NCI-H460 (cell line): ENCODE results near the gene MINAR1. TPM values are rescaled to one million over a fixed set of nuclear protein-coding genes. Genes with fewer than 3 reads are reported as not detected.

Experiments used
- DNase-seq: peaks from one replicate; pipeline ENCODE4 v3.0.0-alpha.2; 2016; ENCODE audit warnings: low read depth; ENCODE audit errors: extremely low read depth
- total RNA-seq: library from RNA; depleted of rRNA; stranded (reverse); fragments of >200 nt; shearing (Covaris generic); gene quantifications from 2 replicates; pipeline ENCODE4 v1.2.3, GENCODE V29; 2014

Gene MINAR1
- total RNA-seq, 1 experiment from 2014 or later = 0.84 TPM

GRCh38 chr15:79432345-79433275, 474 bp downstream of the MINAR1 start:
- no peak for DNase-seq

- no peak for DNase-seq
These were observed 1.3 kb downstream of the MINAR1 start for GRCh38 chr15:79433276-79433990.

- DNase-seq = no peak
These were observed 2.2 kb downstream of the MINAR1 start for GRCh38 chr15:79434361-79434760.

GRCh38 chr15:79436037-79436780, 4.1 kb downstream of the MINAR1 start:
- DNase-seq = no peak

GRCh38 chr15:79437275-79438000, 5.3 kb downstream of the MINAR1 start:
- no peak for DNase-seq

DNA sequence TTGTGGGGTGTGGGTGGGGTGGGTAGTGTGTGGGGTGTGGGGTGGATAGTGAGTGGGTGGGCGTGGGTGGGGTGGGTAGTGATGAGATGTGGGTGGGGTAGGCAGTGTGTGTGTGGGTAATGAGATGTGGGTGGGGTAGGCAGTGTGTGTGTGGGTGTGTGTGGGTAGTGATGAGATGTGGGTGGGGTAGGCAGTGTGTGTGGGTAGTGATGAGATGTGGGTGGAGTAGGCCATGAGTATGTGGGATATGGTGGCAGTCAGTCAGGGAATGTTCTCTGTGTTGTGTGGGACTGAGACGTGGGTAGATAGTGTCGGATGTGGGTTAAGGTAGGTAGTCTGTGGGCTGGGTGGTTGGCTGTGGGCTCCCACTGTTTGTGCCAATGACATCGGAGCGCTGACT, 7.1 kb downstream of the MINAR1 start:
- DNase-seq = no peak

DNA sequence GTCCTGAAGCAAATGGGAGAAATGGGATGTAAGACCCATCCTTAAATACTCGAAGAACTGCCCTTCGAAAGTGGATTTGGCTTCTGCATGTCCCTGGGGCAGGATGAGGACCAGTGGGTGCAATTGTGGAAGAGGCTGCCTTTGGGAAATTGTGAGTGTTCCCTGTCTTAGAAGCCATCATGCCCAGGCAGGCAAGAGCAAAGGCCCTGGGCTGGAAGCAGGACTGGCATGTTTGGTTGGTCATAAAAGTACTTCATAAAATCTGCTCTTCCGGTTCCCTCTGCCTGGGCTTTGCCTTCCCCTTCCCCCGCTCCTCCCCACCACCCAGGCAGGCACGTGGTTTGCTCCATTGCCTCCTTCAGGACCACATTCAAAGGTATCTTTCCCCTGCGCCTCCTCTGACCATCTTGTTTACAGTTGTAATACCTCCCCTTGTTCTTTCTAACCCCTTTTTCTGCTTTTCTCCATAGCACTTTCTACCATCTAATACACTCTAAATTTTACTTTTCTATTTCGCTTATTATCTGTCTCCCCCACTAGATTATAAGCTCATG, 8.3 kb downstream of the MINAR1 start:
- DNase-seq = no peak

GRCh38 chr15:79442911-79443310, 10.8 kb downstream of the MINAR1 start:
- DNase-seq = no peak

DNA sequence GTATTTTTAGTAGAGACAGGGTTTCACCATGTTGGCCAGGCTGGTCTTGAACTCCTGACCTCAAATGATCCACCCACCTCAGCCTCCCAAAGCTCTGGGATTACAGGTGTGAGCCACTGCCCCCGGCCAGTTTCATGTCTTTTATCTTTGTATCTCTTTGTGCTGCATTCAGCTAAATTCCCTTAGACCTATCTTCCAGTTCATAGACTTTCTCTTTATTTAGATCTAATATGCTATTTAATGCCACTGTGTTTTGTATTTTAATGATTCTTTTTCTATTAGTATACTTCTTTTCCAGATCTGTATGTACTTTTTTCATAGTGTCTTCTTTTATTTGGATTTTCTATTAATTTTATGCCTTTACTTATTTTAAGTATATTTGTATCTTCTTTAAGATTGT, 14.9 kb downstream of the MINAR1 start:
- DNase-seq = no peak

GRCh38 chr15:79450648-79451047, 18.5 kb downstream of the MINAR1 start:
- no peak for DNase-seq

GRCh38 chr15:79451361-79451999, 19.3 kb downstream of the MINAR1 start:
- DNase-seq = no peak

DNA sequence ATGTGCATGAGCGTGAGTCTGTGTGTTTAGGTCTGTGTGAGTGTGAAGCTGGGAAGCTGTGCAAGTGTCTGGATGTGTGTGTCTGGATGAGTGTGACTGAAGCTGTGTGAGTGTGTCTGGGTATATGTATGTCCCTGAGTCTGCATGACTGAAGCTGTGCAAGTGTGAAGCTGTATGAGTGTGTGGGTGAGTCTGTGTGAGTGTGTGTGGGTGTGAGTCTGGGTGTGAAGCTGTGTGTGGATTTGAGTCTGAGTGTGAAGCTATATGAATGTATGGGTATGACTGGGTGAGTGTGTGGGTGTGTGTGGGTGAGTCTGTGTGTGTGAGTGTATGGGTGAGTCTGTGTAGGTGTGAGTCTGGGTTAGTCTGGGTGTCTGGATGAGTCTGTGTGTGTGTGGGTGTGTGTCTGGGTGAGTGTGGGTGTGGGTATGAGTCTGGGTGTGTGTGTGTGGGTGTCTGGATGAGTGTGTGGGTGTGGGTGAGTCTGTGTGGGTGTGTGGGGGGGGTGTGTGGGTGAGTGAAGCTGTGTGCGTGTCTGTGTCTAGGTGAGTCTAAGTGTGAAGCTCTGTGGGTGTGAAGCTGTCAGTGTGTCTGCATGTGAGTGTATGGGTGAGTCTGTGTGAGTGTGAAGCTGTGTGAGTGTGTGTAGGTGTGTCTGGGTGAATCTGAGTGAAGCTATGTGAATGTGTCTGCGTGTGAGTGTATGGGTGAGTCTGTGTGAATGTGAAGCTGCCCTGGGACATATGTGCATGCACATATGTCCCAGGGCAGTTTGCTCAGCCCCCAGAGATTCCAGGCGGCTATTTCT, 20.3 kb downstream of the MINAR1 start:
- no peak for DNase-seq

- DNase-seq = no peak
These were observed 21.3 kb downstream of the MINAR1 start for GRCh38 chr15:79453446-79453845.

DNA sequence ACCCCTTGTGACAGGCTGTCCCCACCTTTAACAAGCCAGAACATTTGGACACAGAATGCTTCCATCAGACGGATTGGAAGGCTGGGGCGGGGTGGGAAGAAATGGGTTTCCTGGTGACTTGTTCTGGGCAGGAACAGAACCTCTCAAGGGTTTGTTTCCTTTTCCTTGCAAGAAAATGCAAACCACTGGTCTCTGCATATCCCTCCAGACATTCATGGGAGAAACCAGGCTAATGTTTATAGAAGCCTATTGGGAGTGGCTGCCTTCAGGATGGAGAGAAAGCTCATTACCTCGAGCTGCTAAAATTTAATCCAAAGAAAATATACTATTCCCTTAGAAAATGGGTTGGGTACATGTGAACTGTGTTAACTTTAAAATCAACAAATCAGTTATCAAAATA, 21.9 kb downstream of the MINAR1 start:
- DNase-seq = no peak

- DNase-seq = no peak
These were observed 23.2 kb downstream of the MINAR1 start for GRCh38 chr15:79455361-79455760.

GRCh38 chr15:79455943-79456342, 23.8 kb downstream of the MINAR1 start:
- no peak for DNase-seq

DNA sequence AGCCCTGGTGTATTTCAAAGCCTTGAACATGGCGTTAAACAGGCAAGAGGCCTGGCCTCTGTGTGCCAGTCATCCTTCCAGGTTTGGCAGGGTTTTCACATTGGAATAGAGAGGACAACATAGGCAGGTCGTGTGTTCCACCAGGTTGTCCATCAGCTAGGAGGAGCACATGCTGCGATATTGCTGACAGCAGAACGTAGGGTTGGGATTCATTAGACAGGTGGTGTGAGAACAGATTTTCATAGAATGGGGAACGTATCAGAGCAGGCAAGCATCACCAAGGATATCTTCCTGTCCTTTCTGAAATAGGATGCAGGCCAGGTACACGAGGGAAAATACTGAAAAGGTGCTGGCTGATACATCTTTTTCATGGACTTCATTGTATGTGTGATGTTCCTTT, 26.4 kb downstream of the MINAR1 start:
- DNase-seq = no peak

- DNase-seq = no peak
These were observed 27.5 kb downstream of the MINAR1 start for GRCh38 chr15:79459666-79460065.
